GM19467 (cell line): ENCODE measurements around the gene COMTD1.

Source experiments
- ATAC-seq: cut with Tn5 transposase; IDR thresholded peaks from one replicate; pipeline ENCODE4 v1.9.1; 2021; ENCODE audit warnings: mild to moderate bottlenecking, moderate library complexity; ENCODE audit not compliant: unreplicated experiment

COMTD1 gene

DNA sequence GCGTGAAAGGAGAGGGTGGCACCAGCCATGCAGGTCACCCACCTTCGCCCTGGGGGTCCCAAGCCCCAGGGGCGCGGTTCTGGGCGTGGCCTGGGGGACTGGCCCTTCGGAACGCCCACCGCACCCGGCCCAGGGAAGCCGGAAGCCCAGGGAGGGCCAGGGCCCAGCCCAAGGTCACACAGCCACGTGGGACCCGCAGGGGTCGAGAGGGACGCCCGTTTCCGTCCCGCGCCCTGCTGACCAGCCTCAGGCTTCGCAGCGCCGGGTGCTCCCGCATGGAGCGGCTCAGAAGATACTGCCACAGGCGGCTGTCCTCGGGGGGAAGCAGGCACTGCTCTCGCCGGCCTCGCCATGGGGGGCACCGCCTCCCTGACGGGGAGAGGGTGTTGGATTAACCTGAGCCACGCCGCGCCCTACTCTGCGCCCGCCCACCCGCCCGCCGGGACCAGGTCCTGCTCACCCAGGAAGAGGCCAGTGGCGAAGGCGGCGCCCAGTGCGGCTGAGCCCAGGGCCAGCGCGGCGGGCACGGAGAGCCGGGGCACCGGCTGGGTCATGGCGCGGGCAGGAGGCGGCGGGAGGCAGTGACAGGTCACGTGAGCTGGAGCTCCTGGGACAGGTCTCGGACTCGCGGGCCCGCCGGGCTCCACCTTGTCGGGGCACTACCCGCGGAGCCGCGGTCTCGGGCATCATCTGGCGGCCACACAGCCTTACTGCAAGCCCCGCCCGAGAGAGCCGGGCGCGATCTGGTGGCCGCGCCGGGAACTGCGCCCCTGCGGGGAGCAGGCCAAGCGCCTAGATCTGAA lies at the start of gene COMTD1:
Gene COMTD1, minus strand, starts transcription at position 583 of the 803 bp plus-strand sequence. Its CDS starts 29 bp downstream, at position 554.
- ATAC-seq, result peak; percentile 69

- ATAC-seq, result no peak
Measured at GRCh38 chr10:75283671-75284470, 48.1 kb upstream of the COMTD1 start.

DNA sequence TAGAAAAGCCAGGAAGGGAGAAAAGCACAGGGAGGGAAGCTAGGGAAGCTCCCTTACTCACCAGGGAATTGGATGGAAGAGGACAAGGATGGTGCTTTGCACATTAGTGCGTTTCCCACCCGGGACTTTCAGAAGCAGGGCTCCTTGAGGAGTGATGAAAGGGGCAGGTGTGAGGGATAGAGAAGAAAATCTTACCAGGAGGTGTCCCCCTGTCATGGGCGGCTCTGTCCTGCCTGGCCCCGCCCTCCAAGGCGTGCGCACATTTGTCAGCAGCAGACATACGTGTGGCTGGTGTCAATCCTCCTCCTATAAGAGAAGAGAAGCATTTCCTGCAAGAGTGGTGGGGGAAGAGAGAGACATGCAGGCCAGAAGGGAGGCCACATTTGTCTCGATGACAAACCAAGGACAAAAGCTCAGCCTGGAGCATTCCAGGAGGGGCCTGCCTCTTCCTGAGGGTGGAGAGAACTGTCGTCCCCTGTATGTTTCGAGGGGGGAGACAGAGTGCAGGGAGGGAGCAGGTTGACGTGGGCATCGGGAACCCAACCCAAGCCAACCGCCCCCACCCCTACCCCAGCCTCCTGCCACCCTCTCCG lies 47.4 kb upstream of the COMTD1 start:
- no peak for ATAC-seq

DNA sequence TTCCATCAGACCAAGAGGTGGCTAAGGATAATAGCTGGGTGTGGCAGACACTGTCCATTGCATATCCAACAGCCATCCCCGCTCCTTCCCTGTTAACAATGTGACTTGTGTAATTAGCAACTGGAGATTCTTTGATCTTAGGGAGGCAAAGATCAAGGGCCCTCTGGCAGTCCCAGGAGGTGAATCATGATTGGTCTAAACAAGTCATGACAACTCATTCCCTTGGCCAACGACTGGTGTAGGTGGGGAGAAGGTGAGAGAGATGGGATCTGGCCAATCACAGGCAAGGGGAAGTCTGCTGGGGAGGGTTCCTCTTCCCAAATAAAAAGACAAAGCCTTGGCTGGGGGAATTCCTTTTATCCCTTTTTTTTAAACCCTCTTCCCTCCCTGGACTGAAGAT lies 46.2 kb upstream of the COMTD1 start:
- ATAC-seq, result no peak

DNA sequence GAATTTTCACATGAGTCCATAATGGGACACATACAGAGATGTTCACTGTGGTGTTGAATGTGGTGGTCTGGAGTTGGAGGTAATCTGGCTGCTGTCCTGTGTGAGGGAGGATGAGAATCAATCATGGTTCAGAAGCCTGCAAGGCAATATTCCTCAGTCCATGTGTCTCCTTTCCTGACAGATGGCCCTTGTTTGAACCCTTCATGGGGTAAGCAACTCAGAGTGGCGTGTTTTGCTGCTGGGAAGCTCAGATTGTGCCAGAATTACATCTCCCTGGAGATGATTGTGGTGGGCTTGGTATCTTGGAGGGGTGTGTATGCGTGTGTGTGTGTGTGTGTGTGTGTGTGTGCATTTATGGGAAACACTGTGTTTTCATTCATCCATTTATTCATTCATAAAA lies 44.5 kb upstream of the COMTD1 start:
- ATAC-seq, result no peak

- ATAC-seq, result no peak
Measured at GRCh38 chr10:75276069-75276872, 40.5 kb upstream of the COMTD1 start.

DNA sequence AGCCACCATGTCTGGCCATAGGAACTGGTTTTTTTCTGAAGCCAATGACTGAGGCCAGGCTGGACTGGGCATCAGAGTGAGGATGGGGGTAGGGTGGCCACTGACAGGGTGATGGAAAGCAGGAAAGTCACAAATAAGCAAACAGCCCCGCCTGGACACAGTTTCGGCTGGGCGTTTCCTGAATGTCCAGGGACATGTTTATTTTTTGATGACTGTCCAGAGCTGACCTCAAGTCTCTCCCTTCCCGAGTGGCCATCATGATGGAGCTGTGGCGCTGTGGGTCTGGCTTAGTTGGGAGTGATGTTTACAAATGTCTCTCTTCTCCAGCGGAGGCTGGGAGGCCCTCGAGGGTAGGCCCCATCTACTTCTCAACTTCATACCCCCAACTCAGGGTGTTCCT lies 37.1 kb upstream of the COMTD1 start:
- no peak for ATAC-seq

DNA sequence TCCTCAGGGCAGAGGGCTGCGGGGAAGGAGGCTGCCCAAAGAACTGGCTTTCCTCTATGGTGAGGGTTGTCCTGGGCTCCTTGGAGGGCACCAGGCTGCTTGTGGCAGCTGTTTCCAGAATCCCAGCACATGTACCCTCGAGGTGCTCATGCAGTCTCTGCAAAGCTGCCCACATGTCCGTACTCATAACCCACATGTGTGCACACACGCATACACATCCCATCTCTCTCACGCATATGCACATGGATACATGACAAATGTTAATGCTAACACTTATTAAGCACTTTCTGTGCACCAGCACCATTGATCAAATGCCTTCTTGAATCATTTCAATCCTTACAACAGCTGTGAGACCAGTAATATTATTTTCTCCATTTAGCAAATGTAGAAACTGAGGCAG lies 36.3 kb upstream of the COMTD1 start:
- ATAC-seq, result no peak

GRCh38 chr10:75269605-75270004 lies 33.8 kb upstream of the COMTD1 start:
- no peak for ATAC-seq

DNA sequence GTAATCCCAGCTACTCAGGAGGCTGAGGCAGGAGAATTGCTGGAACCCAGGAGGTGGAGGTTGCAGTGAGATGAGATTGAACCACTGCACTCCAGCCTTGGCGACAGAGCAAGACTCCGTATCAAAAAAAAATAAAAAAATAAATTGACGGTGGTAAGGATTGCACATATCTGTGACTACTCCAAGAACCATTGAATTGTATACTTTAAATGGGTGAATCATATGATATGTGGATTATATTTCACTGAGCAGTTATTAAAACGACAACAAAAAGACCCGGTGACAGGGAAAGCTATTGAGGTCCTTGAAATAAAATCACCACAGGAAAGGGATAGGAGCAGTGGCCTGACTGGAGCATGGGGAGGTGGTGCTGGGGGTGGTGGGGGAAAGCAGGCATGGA lies 31.2 kb upstream of the COMTD1 start:
- ATAC-seq, result no peak

DNA sequence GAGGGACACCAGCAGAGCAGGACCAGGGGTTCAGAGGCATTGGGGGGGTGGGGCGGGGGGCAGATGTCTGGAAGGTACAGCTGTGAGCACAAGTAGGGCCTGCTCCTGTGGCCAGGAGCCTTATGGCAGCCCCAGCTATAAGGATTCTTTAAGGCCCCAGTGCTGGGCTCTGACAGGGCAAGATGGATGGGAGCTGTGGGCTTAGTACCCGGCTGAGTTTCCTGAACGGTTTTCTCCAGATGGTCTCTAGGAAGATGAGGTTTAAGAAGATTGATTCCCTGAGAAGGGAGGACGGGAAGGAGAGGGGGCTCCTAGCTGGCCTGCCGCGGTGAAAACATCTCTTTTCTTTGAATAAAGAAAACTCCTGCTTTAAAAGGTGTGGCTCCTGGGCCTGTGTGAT lies 30.1 kb upstream of the COMTD1 start:
- ATAC-seq, result no peak

DNA sequence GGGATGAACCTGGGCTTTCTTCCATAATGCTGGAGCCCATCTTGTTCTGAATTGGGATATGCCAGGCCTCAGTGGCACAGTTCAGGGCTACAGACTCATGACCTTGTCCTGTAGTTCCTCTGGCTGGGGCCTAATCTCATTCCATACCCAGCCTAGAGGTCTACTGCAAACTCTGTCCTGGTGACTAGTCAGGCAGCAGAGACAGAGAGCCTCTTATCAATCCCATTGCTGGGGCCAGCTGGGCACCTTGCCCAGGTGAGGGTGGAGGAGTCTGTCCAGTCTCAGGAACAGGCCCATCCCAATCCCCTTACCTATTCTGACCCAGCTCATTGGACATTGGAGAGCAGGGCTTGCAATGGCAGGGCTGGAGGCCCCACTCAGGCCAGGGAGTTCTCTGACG lies 28.0 kb upstream of the COMTD1 start:
- no peak for ATAC-seq

GRCh38 chr10:75261813-75262705 lies 26.3 kb upstream of the COMTD1 start:
- no peak for ATAC-seq

GRCh38 chr10:75260990-75261389 lies 25.2 kb upstream of the COMTD1 start:
- no peak for ATAC-seq

- no peak for ATAC-seq
Measured at GRCh38 chr10:75254739-75255138, 19.0 kb upstream of the COMTD1 start.

DNA sequence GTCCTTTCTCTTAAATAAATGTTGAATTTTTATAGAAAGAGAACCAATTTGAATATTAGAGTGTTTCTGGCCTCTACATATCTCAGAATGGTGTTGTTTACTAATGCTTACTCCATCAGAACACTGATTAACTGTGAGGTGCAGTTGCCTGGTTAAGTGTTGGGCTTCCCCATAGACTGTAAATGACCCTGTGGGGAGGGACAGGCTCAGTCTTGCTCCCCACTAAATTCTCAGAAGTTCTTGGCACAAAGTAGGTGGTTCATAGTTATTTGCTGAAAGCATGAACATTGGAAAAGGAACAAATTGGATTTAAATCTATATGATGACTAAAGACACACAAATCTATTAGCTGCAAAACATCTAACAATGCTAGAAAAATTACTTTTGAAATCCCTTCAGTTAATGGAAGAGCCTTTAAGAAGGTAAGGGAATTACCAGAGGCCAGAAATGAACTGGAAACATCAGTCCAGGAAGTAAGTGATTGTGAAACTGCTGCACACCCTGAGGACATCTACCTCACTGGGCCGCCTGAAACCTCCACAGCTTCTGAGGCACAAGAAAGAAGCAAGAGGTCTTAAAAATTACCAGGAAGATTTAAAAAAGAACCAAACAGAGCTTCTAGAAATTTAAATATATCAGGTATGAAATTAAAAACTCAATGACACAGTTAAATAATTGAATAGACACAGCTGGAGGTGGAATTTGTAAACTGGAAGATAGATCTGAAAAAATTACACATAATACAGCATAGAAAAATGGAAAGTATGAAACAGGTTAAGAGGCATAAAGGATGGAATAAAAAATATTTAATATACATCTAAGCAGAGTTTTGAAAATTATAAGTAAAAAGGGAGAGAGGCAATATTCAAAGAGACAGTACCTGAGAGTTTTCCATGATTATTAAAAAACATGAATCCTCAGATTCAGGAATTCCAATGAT lies 17.8 kb upstream of the COMTD1 start:
- ATAC-seq, result no peak

GRCh38 chr10:75250934-75251333 lies 15.2 kb upstream of the COMTD1 start:
- no peak for ATAC-seq

GRCh38 chr10:75247797-75248196 lies 12.0 kb upstream of the COMTD1 start:
- no peak for ATAC-seq

- ATAC-seq, result no peak
Measured at GRCh38 chr10:75246506-75246905, 10.7 kb upstream of the COMTD1 start.
